Breast epithelium (tissue), 3 donors: ENCODE results near the gene GJA1.

Source experiments
- CTCF ChIP-seq, 3 donors: fragments of 450-650 bp; IDR thresholded peaks; one replicate each; pipeline ENCODE4 v1.5.1; 2016 to 2017; ENCODE audit warnings: antibody characterized with exemption in 3 of 3, mild to moderate bottlenecking in 3 of 3, moderate library complexity in 3 of 3
- POLR2A ChIP-seq: fragments of 450-650 bp; IDR thresholded peaks from one replicate; pipeline ENCODE4 v1.6.1; 2016; ENCODE audit warnings: antibody characterized with exemption, mild to moderate bottlenecking, moderate library complexity
- POLR2AphosphoS5 ChIP-seq, 3 donors: sonication (generic); formaldehyde crosslinking; IDR thresholded peaks; one replicate each; pipeline ENCODE4 v1.6.1; 2017; ENCODE audit warnings: antibody characterized with exemption in 3 of 3

- no peak for TF ChIP-seq POLR2AphosphoS5 (IDR thresholded peaks at IDR 0.05)
- TF ChIP-seq POLR2A = no peak
- no peak for TF ChIP-seq CTCF (IDR thresholded peaks at IDR 0.05)
Measured at GRCh38 chr6:121428872-121429756, 6.3 kb upstream of the GJA1 start.
